HepG2 (cell line): ENCODE data around the gene CFAP70. TPM values are rescaled to one million over a fixed set of nuclear protein-coding genes. Genes with fewer than 3 reads are reported as not detected.
A peak's percentile ranks its signal among the peaks of the same experiment; 100 is the strongest.

Experiments
- ARNT ChIP-seq: fragments of 450-650 bp; IDR thresholded peaks from 2 replicates; pipeline ENCODE4 v1.6.1; 2017
- ATRX ChIP-seq: sonication (generic); formaldehyde crosslinking; IDR thresholded peaks from 2 replicates; pipeline ENCODE4 v1.4.0; 2020; ENCODE audit warnings: missing genetic modification reagents, borderline replicate concordance
- BORCS8-MEF2B ChIP-seq: sonication (generic); formaldehyde crosslinking; IDR thresholded peaks from 2 replicates; pipeline ENCODE4 v1.8.0; 2022; ENCODE audit warnings: mild to moderate bottlenecking, missing genetic modification reagents
- HCFC1 ChIP-seq: fragments of 150-350 bp; IDR thresholded peaks from 2 replicates; pipeline ENCODE4 v1.6.1; 2014; ENCODE audit warnings: low read depth, low read length
- HOXA3 ChIP-seq: sonication (generic); formaldehyde crosslinking; IDR thresholded peaks from 2 replicates; pipeline ENCODE4 v1.5.0; 2020; ENCODE audit warnings: missing genetic modification reagents
- KMT2A ChIP-seq: sonication (generic); formaldehyde crosslinking; IDR thresholded peaks from 2 replicates; pipeline ENCODE4 v1.4.0; 2020; ENCODE audit warnings: missing genetic modification reagents
- MBD4 ChIP-seq: IDR thresholded peaks from 2 replicates; pipeline ENCODE4 v1.6.1; 2012; ENCODE audit warnings: low read length, inconsistent platforms, borderline replicate concordance
- MLX ChIP-seq: IDR thresholded peaks from 2 replicates; pipeline ENCODE4 v1.6.1; 2016
- MXI1 ChIP-seq: IDR thresholded peaks from 3 replicates; pipeline ENCODE4 v1.6.1; 2012; ENCODE audit warnings: low read depth, low read length, inconsistent platforms, borderline replicate concordance
- NBN ChIP-seq: fragments of 450-650 bp; conservative IDR thresholded peaks from 2 replicates; pipeline ENCODE4 v1.6.1; 2017
- PHF21A ChIP-seq: sonication (generic); formaldehyde crosslinking; IDR thresholded peaks from 2 replicates; pipeline ENCODE4 v1.5.0; 2020; ENCODE audit warnings: mild to moderate bottlenecking, missing genetic modification reagents
- POLR2G ChIP-seq: fragments of 200-400 bp; formaldehyde crosslinking; IDR thresholded peaks from 2 replicates; pipeline ENCODE4 v1.6.1; 2018; ENCODE audit warnings: mild to moderate bottlenecking, low read depth, low read length, moderate library complexity
- SMARCC2 ChIP-seq: fragments of 450-650 bp; IDR thresholded peaks from 2 replicates; pipeline ENCODE4 v1.6.1; 2017; ENCODE audit warnings: antibody characterized with exemption, mild to moderate bottlenecking
- SP2 ChIP-seq: sonication (generic); formaldehyde crosslinking; IDR thresholded peaks from 2 replicates; pipeline ENCODE4 v1.5.1; 2020; ENCODE audit warnings: mild to moderate bottlenecking, missing genetic modification reagents
- TAF15 ChIP-seq: fragments of 200-400 bp; formaldehyde crosslinking; IDR thresholded peaks from one replicate; pipeline ENCODE4 v1.6.1; 2018; ENCODE audit warnings: mild to moderate bottlenecking, low read depth, low read length; ENCODE audit not compliant: poor library complexity, severe bottlenecking
- TFAP4 ChIP-seq: sonication (generic); IDR thresholded peaks from 2 replicates; pipeline ENCODE4 v1.6.1; 2016; ENCODE audit warnings: low read depth, borderline replicate concordance
- TFDP1 ChIP-seq: IDR thresholded peaks from 2 replicates; pipeline ENCODE4 v1.6.1; 2016; ENCODE audit warnings: missing compliant biosample characterization, missing genetic modification reagents, borderline replicate concordance
- THAP9 ChIP-seq: sonication (generic); formaldehyde crosslinking; IDR thresholded peaks from 2 replicates; pipeline ENCODE4; 2020; ENCODE audit warnings: missing genetic modification reagents, mild to moderate bottlenecking, borderline replicate concordance
- ZNF513 ChIP-seq: sonication (generic); formaldehyde crosslinking; conservative IDR thresholded peaks from 2 replicates; pipeline ENCODE4 v1.5.0; 2020; ENCODE audit warnings: missing genetic modification reagents
- ZNF543 ChIP-seq: sonication (generic); formaldehyde crosslinking; IDR thresholded peaks from 2 replicates; pipeline ENCODE4 v1.4.0; 2020; ENCODE audit warnings: mild to moderate bottlenecking, missing genetic modification reagents
- ZNF615 ChIP-seq: sonication (generic); formaldehyde crosslinking; IDR thresholded peaks from 2 replicates; pipeline ENCODE4 v1.5.0; 2020; ENCODE audit warnings: mild to moderate bottlenecking, missing genetic modification reagents, borderline replicate concordance
- polyA plus RNA-seq, 8 experiments: library from polyadenylated mRNA; depleted of rRNA in 3 of 8; stranded (reverse) in 7 of 8; unstranded in 1 of 8; fragments of >200 nt; fragmentation: Illumina TruSeq in 4 of 8; extraction: Trizol in 4 of 8; gene quantifications; 2 replicates each; pipeline versions ENCODE4 v1.2.1 to v1.2.3, GENCODE V29; 2011 to 2016; ENCODE audit warnings: low read depth in 4 of 8, missing spikeins in 1 of 8, mixed read lengths in 1 of 8; ENCODE audit not compliant: insufficient read depth in 1 of 8
- total RNA-seq, 5 experiments: library from RNA; depleted of rRNA; stranded (reverse); fragments of >200 nt; fragmentation: Illumina TruSeq; extraction: Trizol; gene quantifications; 2 replicates each; pipeline ENCODE4 v1.2.3, GENCODE V29; 2016; ENCODE audit warnings: low read depth in 1 of 5

CFAP70 gene
- total and polyA plus RNA-seq, 2 of the 13 experiments (the other 11 are each of a cell fraction or from before 2014, with no cell fraction given) = 0.27 to 0.38 TPM

- peak; percentile 92 for TF ChIP-seq THAP9 (CRISPR knock-in tag)
- TF ChIP-seq BORCS8-MEF2B = peak; percentile 88
- TF ChIP-seq ZNF543 (CRISPR knock-in tag) = peak; percentile 91
- TF ChIP-seq ATRX (CRISPR knock-in tag) = no peak
- no peak; the same call in 1 of the 2 replicates for TF ChIP-seq MLX
- TF ChIP-seq KMT2A (CRISPR knock-in tag) = peak; percentile 81
- peak; percentile 91 for TF ChIP-seq HOXA3
- peak; percentile 89 for TF ChIP-seq TAF15
- TF ChIP-seq MXI1 = peak; percentile 93; the same call in 1 of the 3 replicates
- TF ChIP-seq POLR2G = peak; percentile 97
- TF ChIP-seq TFAP4 = peak; percentile 86; the same call in 1 of the 2 replicates
- TF ChIP-seq TFDP1 (CRISPR knock-in tag) = peak; percentile 95
- peak; percentile 87; the same call in 1 of the 2 replicates for TF ChIP-seq ZNF615 (CRISPR knock-in tag)
- TF ChIP-seq ZNF513 (CRISPR knock-in tag) = no peak
- no peak for TF ChIP-seq NBN
- TF ChIP-seq SMARCC2 = no peak
- TF ChIP-seq HCFC1 = peak; percentile 43; the same call in 1 of the 2 replicates
- TF ChIP-seq SP2 (CRISPR knock-in tag) = no peak
- TF ChIP-seq MBD4 = 0 out of 2 replicates have a peak, but pooled peaks have one; percentile 47
- TF ChIP-seq PHF21A = peak; percentile 91
- no peak for TF ChIP-seq ARNT
These were observed 111.8 kb downstream of the CFAP70 start, which contains the start of gene DNAJC9 (continued) for GRCh38 chr10:73246646-73247508.
